HepG2 (cell line): ENCODE data around the gene TACC3. TPM values are rescaled to one million over a fixed set of nuclear protein-coding genes. Genes with fewer than 3 reads are reported as not detected.

Experiments used
- CEBPG ChIP-seq: IDR thresholded peaks from 2 replicates; pipeline ENCODE4 v1.6.1; 2016
- CREB1 ChIP-seq, 2 experiments: fragments of 450-650 bp in 1 of 2; IDR thresholded peaks; 2 replicates each; pipeline ENCODE4 v1.6.1; 2016 to 2017; ENCODE audit warnings: control low read depth in 1 of 2, mild to moderate bottlenecking in 1 of 2, missing compliant biosample characterization in 1 of 2, missing genetic modification characterization in 1 of 2
- FOXK1 ChIP-seq: sonication (generic); formaldehyde crosslinking; IDR thresholded peaks from 2 replicates; pipeline ENCODE4 v1.4.0; 2020; ENCODE audit warnings: low read depth, missing genetic modification reagents, borderline replicate concordance
- JARID2 ChIP-seq: sonication (generic); formaldehyde crosslinking; IDR thresholded peaks from 2 replicates; pipeline ENCODE4 v1.8.1; 2023; ENCODE audit warnings: missing genetic modification reagents, inconsistent platforms; ENCODE audit not compliant: insufficient replicate concordance
- KAT7 ChIP-seq: IDR thresholded peaks from 2 replicates; pipeline ENCODE4 v1.6.1; 2018; ENCODE audit warnings: borderline replicate concordance, missing compliant biosample characterization
- MED1 ChIP-seq: sonication (generic); formaldehyde crosslinking; IDR thresholded peaks from 2 replicates; pipeline ENCODE4 v1.4.0; 2020; ENCODE audit warnings: missing genetic modification reagents
- PAF1 ChIP-seq: IDR thresholded peaks from 2 replicates; pipeline ENCODE4 v1.6.1; 2016; ENCODE audit warnings: missing genetic modification reagents, missing compliant biosample characterization
- RELA ChIP-seq: sonication (generic); formaldehyde crosslinking; IDR thresholded peaks from 2 replicates; pipeline ENCODE4 v1.4.0; 2020; ENCODE audit warnings: missing genetic modification reagents
- SMAD3 ChIP-seq: sonication (generic); formaldehyde crosslinking; IDR thresholded peaks from 2 replicates; pipeline ENCODE4 v1.4.0; 2020; ENCODE audit warnings: missing genetic modification reagents
- SMYD3 ChIP-seq: sonication (generic); formaldehyde crosslinking; IDR thresholded peaks from 2 replicates; pipeline ENCODE4 v1.8.1; 2023; ENCODE audit warnings: mild to moderate bottlenecking, missing genetic modification reagents
- SRF ChIP-seq: IDR thresholded peaks from 2 replicates; pipeline ENCODE4 v1.6.1; 2011; ENCODE audit warnings: mild to moderate bottlenecking, low read depth, low read length, moderate library complexity
- TBX2 ChIP-seq: sonication (generic); formaldehyde crosslinking; IDR thresholded peaks from 2 replicates; pipeline ENCODE4 v1.5.0; 2020; ENCODE audit warnings: missing genetic modification reagents, mild to moderate bottlenecking, borderline replicate concordance
- ZFP36L2 ChIP-seq: sonication (generic); formaldehyde crosslinking; IDR thresholded peaks from 2 replicates; pipeline ENCODE4 v1.4.0; 2020; ENCODE audit warnings: missing genetic modification reagents
- ZNF562 ChIP-seq: sonication (generic); formaldehyde crosslinking; IDR thresholded peaks from 2 replicates; pipeline ENCODE4 v1.8.0; 2022; ENCODE audit warnings: missing genetic modification reagents, borderline replicate concordance
- ZNF563 ChIP-seq: sonication (generic); formaldehyde crosslinking; IDR thresholded peaks from 2 replicates; pipeline ENCODE4 v1.8.0; 2022; ENCODE audit warnings: mild to moderate bottlenecking, moderate library complexity, missing genetic modification reagents
- ZNF720 ChIP-seq: sonication (generic); formaldehyde crosslinking; IDR thresholded peaks from 2 replicates; pipeline ENCODE4 v1.4.0; 2020; ENCODE audit warnings: missing genetic modification reagents
- ZNF773 ChIP-seq: sonication (generic); formaldehyde crosslinking; IDR thresholded peaks from 2 replicates; pipeline ENCODE4 v1.4.0; 2020; ENCODE audit warnings: missing genetic modification reagents, borderline replicate concordance
- ZNF776 ChIP-seq: sonication (generic); formaldehyde crosslinking; IDR thresholded peaks from 2 replicates; pipeline ENCODE4 v1.4.0; 2020; ENCODE audit warnings: mild to moderate bottlenecking, missing genetic modification reagents
- polyA plus RNA-seq, 8 experiments: library from polyadenylated mRNA; depleted of rRNA in 3 of 8; stranded (reverse) in 7 of 8; unstranded in 1 of 8; fragments of >200 nt; fragmentation: Illumina TruSeq in 4 of 8; extraction: Trizol in 4 of 8; gene quantifications; 2 replicates each; pipeline versions ENCODE4 v1.2.1 to v1.2.3, GENCODE V29; 2011 to 2016; ENCODE audit warnings: low read depth in 4 of 8, missing spikeins in 1 of 8, mixed read lengths in 1 of 8; ENCODE audit not compliant: insufficient read depth in 1 of 8
- total RNA-seq, 5 experiments: library from RNA; depleted of rRNA; stranded (reverse); fragments of >200 nt; fragmentation: Illumina TruSeq; extraction: Trizol; gene quantifications; 2 replicates each; pipeline ENCODE4 v1.2.3, GENCODE V29; 2016; ENCODE audit warnings: low read depth in 1 of 5
- TF ChIP-seq, protein P1 (sequence below): sonication (generic); formaldehyde crosslinking; IDR thresholded peaks from 2 replicates; pipeline ENCODE4 v1.8.0; 2022; ENCODE audit warnings: mild to moderate bottlenecking, missing genetic modification reagents, moderate library complexity
- TF ChIP-seq, protein P2 (sequence below): sonication (generic); formaldehyde crosslinking; IDR thresholded peaks from 2 replicates; pipeline ENCODE4 v1.4.0; 2020; ENCODE audit warnings: missing genetic modification reagents, borderline replicate concordance
- TF ChIP-seq, protein P3 (sequence below): sonication (generic); formaldehyde crosslinking; IDR thresholded peaks from 2 replicates; pipeline ENCODE4 v1.8.0; 2022; ENCODE audit warnings: mild to moderate bottlenecking, missing genetic modification reagents, moderate library complexity
- TF ChIP-seq, protein P4 (sequence below): sonication (generic); formaldehyde crosslinking; IDR thresholded peaks from 2 replicates; pipeline ENCODE4 v1.4.0; 2020; ENCODE audit warnings: missing genetic modification reagents, mild to moderate bottlenecking, borderline replicate concordance

The TACC3 gene
- total and polyA plus RNA-seq, 2 of the 13 experiments (the other 11 are each of a cell fraction or from before 2014, with no cell fraction given): 20.3 to 21.2 TPM

DNA sequence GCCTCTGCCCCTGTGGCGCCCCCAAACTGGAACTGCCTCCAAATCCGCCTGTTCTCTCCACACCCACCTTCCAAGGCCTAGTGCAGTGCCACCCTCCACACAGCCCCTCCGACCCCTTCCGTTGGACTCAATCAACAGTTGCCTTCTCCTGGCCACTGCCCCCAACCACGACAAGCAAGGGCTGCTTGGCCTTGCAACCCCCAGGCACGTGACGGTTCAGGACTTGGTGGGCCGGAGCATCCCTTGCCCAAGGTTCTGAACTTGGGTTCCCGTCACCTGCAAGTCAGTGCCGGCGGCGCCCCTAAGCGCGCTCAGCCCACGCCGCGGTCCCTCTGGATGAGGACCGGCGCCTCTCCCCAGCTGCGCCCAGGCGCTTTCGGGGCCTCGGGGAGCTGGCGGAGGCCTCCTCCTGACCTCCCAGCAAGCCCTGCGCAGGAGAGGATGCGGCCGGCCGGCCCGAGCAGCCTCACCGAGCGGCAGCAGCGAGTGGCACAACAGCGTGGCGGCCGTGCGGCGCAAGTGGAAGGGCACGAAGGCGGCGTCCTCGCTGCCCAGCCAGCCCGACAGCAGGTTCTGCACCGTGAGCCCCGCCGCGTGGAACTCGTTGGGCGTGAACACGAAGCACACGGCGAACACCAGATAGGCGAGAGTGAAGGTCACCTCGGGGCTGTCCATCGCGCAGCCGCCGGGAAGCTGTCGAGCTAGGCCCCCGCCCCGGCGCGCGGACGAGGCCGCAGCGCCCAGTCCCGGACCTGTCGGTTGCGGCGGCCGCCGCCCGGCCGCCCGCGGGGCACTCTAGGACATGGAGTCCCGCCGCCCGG lies 948 bp upstream of the TACC3 start (continued):
- TF ChIP-seq, protein P1, sequence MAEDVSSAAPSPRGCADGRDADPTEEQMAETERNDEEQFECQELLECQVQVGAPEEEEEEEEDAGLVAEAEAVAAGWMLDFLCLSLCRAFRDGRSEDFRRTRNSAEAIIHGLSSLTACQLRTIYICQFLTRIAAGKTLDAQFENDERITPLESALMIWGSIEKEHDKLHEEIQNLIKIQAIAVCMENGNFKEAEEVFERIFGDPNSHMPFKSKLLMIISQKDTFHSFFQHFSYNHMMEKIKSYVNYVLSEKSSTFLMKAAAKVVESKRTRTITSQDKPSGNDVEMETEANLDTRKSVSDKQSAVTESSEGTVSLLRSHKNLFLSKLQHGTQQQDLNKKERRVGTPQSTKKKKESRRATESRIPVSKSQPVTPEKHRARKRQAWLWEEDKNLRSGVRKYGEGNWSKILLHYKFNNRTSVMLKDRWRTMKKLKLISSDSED (CRISPR knock-in tag): no peak
- TF ChIP-seq ZNF773 (CRISPR knock-in tag) (0 out of 2 replicates have a peak, but pooled peaks have one; percentile 90), SRF (no peak), ZNF562 (no peak), ZNF720 (CRISPR knock-in tag) (no peak), ZNF776 (peak; percentile 50; the same call in 1 of the 2 replicates), SMAD3 (CRISPR knock-in tag) (no peak), PAF1 (CRISPR knock-in tag) (no peak), KAT7 (CRISPR knock-in tag) (0 out of 2 replicates have a peak, but pooled peaks have one; percentile 51), CREB1 (IDR thresholded peaks at IDR 0.05) (no peak), CREB1 (CRISPR knock-in tag; IDR thresholded peaks at IDR 0.05) (no peak), MED1 (CRISPR knock-in tag) (peak; percentile 37; the same call in 1 of the 2 replicates), JARID2 (CRISPR knock-in tag) (peak; percentile 27), FOXK1 (no peak), SMYD3 (CRISPR knock-in tag) (no peak), RELA (CRISPR knock-in tag) (no peak), ZNF563 (CRISPR knock-in tag) (peak; percentile 20), CEBPG (CRISPR knock-in tag) (no peak), TBX2 (CRISPR knock-in tag) (no peak; the same call in 1 of the 2 replicates), ZFP36L2 (CRISPR knock-in tag) (no peak)
- TF ChIP-seq, protein P2, sequence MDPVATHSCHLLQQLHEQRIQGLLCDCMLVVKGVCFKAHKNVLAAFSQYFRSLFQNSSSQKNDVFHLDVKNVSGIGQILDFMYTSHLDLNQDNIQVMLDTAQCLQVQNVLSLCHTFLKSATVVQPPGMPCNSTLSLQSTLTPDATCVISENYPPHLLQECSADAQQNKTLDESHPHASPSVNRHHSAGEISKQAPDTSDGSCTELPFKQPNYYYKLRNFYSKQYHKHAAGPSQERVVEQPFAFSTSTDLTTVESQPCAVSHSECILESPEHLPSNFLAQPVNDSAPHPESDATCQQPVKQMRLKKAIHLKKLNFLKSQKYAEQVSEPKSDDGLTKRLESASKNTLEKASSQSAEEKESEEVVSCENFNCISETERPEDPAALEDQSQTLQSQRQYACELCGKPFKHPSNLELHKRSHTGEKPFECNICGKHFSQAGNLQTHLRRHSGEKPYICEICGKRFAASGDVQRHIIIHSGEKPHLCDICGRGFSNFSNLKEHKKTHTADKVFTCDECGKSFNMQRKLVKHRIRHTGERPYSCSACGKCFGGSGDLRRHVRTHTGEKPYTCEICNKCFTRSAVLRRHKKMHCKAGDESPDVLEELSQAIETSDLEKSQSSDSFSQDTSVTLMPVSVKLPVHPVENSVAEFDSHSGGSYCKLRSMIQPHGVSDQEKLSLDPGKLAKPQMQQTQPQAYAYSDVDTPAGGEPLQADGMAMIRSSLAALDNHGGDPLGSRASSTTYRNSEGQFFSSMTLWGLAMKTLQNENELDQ (CRISPR knock-in tag): no peak
- TF ChIP-seq, protein P3, sequence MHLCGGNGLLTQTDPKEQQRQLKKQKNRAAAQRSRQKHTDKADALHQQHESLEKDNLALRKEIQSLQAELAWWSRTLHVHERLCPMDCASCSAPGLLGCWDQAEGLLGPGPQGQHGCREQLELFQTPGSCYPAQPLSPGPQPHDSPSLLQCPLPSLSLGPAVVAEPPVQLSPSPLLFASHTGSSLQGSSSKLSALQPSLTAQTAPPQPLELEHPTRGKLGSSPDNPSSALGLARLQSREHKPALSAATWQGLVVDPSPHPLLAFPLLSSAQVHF (CRISPR knock-in tag): peak; percentile 81
- TF ChIP-seq, protein P4, sequence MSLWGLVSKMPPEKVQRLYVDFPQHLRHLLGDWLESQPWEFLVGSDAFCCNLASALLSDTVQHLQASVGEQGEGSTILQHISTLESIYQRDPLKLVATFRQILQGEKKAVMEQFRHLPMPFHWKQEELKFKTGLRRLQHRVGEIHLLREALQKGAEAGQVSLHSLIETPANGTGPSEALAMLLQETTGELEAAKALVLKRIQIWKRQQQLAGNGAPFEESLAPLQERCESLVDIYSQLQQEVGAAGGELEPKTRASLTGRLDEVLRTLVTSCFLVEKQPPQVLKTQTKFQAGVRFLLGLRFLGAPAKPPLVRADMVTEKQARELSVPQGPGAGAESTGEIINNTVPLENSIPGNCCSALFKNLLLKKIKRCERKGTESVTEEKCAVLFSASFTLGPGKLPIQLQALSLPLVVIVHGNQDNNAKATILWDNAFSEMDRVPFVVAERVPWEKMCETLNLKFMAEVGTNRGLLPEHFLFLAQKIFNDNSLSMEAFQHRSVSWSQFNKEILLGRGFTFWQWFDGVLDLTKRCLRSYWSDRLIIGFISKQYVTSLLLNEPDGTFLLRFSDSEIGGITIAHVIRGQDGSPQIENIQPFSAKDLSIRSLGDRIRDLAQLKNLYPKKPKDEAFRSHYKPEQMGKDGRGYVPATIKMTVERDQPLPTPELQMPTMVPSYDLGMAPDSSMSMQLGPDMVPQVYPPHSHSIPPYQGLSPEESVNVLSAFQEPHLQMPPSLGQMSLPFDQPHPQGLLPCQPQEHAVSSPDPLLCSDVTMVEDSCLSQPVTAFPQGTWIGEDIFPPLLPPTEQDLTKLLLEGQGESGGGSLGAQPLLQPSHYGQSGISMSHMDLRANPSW (CRISPR knock-in tag): no peak
